ENCODE measurements around the gene HDAC1.

GRCh38 chr1:32334274-32334861, 42.5 kb downstream of the HDAC1 start:
- TF ChIP-seq CTCF (conservative IDR thresholded peaks at IDR 0.05; ENCODE audit: low read length) (no peak), EZH2phosphoT487 (IDR thresholded peaks at IDR 0.05; ENCODE audit: borderline replicate concordance) (no peak)
